NOMO-1 (cell line): ENCODE measurements around the gene CSPG5.

Experiments
- DNase-seq, 2 experiments: peaks; one replicate each; lab custom pipeline; 2025; ENCODE audit not compliant: unreplicated experiment in 2 of 2; lab: John Stamatoyannopoulos, UW

Gene CSPG5

GRCh38 chr3:47578691-47579632 lies at the start of gene CSPG5:
CSPG5 (minus strand) TSS chr3:47578865; CDS start chr3:47578693, 172 bp downstream.
- no peak for DNase-seq

- no peak for DNase-seq
These were observed 49.8 kb upstream of the CSPG5 start for GRCh38 chr3:47628426-47628825.

- DNase-seq: no peak
These were observed 44.2 kb upstream of the CSPG5 start for GRCh38 chr3:47622671-47623461.

- DNase-seq: no peak
These were observed 38.7 kb upstream of the CSPG5 start for GRCh38 chr3:47617086-47618010.

DNA sequence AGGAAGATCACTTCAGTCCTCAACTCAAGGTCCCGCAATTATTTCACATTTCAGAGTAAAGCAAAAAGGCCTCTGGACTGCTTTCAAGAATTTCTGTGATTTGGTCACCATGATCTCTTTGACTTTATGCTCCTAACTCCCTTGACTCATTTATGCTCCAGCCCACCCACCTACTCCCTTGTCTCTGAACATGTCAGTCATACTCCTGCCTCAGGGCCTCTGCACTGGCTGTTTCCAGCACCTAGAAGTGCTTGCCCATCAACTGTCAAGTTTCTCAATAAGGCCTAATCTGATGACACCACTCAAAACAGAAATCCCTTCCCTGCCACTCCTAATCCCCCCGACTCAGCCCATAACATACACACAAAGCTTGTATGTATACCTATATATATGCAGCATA lies 36.1 kb upstream of the CSPG5 start:
- no peak for DNase-seq

- no peak for DNase-seq
These were observed 35.1 kb upstream of the CSPG5 start for GRCh38 chr3:47613722-47614121.

DNA sequence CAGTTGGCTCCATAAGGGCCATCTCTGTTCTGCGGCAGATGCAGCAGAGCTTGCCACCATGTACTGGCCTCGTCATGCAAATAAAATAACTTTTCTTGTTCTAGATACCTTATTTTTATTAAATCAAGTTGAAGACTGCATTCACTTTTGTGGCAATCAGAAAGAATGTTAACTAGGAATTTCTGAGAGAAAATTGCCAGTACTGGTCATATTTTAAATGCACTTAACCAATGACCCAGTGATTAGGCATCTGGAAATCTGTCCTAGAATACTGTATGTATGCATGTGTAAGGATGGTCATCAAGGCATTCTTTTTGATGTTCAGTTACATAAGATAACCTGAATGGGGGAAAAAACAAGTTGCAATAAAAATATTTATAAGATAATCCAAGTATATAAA lies 34.2 kb upstream of the CSPG5 start:
- no peak for DNase-seq

GRCh38 chr3:47612178-47612577 lies 33.5 kb upstream of the CSPG5 start:
- no peak for DNase-seq

- no peak for DNase-seq
These were observed 32.9 kb upstream of the CSPG5 start for GRCh38 chr3:47611576-47611975.

DNA sequence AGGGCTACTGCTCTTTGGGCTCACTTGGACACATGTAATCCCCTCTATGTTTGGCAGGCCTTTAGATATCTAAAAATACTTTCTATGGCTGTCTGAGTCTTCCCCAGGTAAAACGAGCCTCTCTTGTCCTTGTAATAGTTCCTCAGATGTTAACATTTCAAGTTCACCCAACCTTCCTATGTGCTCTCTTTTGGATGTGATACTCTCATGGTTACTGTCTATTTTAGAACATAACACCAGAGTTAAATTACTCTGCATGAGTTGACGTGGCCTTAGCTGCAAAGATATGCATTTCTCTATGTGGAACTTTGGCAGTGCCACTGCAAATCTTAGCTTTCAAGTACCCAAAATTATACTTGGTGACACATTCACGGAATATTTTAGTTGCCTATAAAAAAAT lies 31.9 kb upstream of the CSPG5 start:
- DNase-seq: no peak

DNA sequence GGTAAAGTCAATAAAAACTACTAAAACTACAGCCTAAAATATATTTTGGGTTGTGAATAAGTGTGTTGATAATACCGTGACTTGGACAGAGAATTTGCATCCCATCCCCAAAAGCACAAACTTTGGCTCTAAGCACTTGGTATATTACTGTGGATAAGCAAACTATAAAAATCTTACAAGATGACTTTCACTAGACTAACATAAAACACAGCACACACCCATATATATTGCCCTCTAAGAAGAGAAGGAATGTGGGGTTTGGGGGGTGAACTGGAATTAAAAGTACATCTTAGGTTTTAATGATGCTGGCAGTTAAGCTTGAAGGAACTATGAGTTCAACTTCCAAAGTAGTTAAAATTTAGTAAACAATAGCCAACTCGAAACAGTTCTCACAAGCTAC lies 28.7 kb upstream of the CSPG5 start:
- DNase-seq: no peak

DNA sequence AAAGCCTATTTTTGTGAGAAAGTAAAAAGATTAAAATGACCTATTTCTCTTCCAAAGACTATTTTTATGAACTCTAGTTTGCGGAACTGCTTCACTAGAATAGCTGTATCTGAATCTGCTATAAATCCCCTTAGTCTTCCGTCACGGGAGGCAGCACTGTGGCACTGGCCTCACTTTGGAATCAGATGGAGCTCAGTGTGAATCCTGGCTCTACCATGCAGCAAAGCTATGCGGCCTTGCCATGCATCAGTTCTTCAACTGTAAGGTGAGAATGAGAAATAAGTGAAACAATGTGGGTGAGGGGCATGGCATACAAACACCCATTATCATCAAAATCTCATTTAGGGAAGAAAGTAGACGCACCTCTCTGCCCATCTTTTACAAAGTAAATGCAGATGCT lies 27.5 kb upstream of the CSPG5 start:
- DNase-seq: no peak

DNA sequence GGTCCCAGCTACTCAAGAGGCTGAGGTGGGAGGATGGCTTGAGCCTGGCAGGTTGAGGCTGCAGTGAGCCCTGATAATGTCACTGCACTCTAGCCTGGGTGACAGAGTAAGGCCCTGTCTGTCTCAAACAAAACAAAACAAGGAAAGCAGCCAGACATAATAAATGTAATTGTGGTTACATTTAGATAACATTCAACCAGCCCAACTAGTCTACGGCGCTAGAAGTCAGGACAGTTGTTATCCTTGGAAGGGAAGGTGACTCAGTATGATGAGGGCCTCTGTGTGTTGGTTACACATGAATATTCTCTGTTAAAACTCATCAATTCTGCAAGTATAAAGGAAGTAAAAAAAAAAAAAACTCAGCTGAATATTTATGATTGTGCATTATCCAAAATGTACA lies 27.0 kb upstream of the CSPG5 start:
- no peak for DNase-seq

- no peak for DNase-seq
These were observed 25.5 kb upstream of the CSPG5 start for GRCh38 chr3:47604145-47604544.

DNA sequence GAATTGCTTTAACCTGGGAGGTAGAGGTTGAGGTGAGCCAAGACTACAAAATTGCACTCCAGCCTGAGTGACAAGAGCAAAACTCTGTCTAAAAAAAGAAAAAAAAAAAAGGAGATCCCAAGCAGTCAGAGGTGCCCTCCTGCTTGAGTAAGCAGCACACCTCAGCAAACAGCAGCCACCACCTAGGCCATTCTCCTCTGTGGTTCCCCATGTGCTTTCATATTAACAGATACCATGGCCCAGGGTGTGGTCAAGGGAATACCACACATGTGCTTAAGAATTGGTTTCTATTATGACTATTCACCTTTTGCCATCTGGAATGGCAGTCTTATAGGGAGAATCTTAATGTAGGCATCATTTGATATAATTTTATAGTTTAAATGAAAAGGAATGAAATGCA lies 24.7 kb upstream of the CSPG5 start:
- no peak for DNase-seq

DNA sequence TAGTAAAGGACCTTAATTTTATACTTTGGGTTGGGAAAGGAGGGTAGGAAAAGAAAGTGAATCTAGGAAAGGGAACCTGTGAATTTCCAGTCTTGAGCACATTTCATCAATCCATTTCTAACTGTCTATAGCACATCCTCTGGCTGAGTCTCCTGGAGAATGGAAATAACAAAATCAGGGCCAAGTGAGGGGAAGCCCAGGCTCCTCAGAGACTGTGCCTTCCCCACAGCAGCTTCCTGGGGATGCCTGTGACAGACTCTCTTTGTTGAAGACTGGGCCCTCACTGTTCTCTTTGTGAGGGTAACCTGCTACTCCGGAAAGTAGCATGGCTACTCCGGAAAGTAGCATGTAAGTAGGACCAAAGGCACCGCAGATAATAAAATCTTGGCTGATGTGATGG lies 22.6 kb upstream of the CSPG5 start:
- DNase-seq: no peak

- DNase-seq: no peak
These were observed 16.1 kb upstream of the CSPG5 start for GRCh38 chr3:47594792-47595191.

GRCh38 chr3:47592066-47592795 lies 13.6 kb upstream of the CSPG5 start:
- no peak for DNase-seq

DNA sequence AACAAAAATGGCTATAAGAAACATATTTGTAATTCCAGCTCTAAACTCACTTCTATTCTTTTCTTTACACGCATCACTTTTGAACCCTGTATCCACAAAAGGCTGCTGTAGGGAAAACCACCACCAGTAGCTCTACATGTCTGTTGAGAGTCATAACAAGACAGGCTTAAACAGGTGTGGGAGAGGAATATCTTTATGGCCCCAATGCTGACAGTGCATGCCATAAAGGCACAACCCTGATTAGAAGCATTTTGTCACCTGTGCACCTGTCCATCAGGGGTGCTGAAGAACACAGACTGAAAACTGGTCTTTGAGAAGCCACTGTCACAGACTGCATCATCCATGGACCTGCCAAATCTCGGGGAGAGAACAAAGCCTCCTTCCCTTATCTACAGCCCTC lies 11.6 kb upstream of the CSPG5 start:
- DNase-seq: no peak

GRCh38 chr3:47588587-47588986 lies 9.9 kb upstream of the CSPG5 start:
- DNase-seq: no peak
